K562 (cell line): ENCODE measurements around the gene ELMO1. TPM values are rescaled to one million over a fixed set of nuclear protein-coding genes. Genes with fewer than 3 reads are reported as not detected.

Experiments
- ATAC-seq: fragments of 200-7000 bp; cut with Tn5 transposase; 3 replicates; pipeline ENCODE4 v1.9.1; 2020; ENCODE audit warnings: moderate library complexity
- BruUV-seq: library from RNA; stranded (reverse); fragments of 400-500 nt; replicated peaks from 2 replicates; lab custom pipeline; 2021; lab: Mats Ljungman, UMichigan
- CTCF ChIA-PET: fragments of 300-600 bp; formaldehyde crosslinking; extraction: SDS; loops from one replicate; lab custom pipeline; 2021; ENCODE audit warnings: low intra/inter-chr PET ratio; lab: Yijun Ruan, JAX
- POLR2A ChIA-PET: fragments of 300-600, 350-650 bp; sonication (Branson Sonifier 250); formaldehyde crosslinking; extraction: SDS; loops from one replicate; lab custom pipeline; 2021; ENCODE audit warnings: antibody characterized with exemption, inconsistent platforms; lab: Yijun Ruan, JAX
- DNase-seq, 4 experiments: peaks; one replicate each; pipeline versions ENCODE4 v3.0.0 to v3.0.0-alpha.2; 2011 to 2018; ENCODE audit warnings: low spot score in 3 of 4, mixed read lengths in 3 of 4; ENCODE audit errors: extremely low read depth in 1 of 4
- FAIRE-seq: peaks from 2 replicates; lab custom pipeline; 2011; peaks lifted over from hg19 to GRCh38; lab: Jason Lieb, UNC
- H2AFZ ChIP-seq: 2 replicates; pipeline ENCODE4 v1.6.0; 2011; ENCODE audit warnings: low read depth, low read length, control low read depth, inconsistent platforms
- H3K27ac ChIP-seq: fragments of 200-600 bp; 3 replicates; pipeline ENCODE4 v1.8.0; 2011; ENCODE audit warnings: low read depth, mild to moderate bottlenecking, control low read depth, inconsistent platforms, low read length, moderate library complexity, mixed read lengths; ENCODE audit errors: extremely low read depth
- H3K27me3 ChIP-seq, 2 experiments: fragments of 300-600 bp in 1 of 2; 2 replicates in 1 of 2; 3 replicates in 1 of 2; pipeline versions ENCODE4 v1.6.0 to v1.8.0; 2011; ENCODE audit warnings: inconsistent platforms in 2 of 2, low read length in 2 of 2, mild to moderate bottlenecking in 1 of 2, mixed read lengths in 1 of 2, moderate library complexity in 1 of 2; ENCODE audit not compliant: control insufficient read depth in 2 of 2, insufficient read depth in 2 of 2
- H3K36me3 ChIP-seq: fragments of 300-600 bp; 3 replicates; pipeline ENCODE4 v1.8.0; 2011; ENCODE audit warnings: mild to moderate bottlenecking, low read length, inconsistent platforms; ENCODE audit not compliant: control insufficient read depth, insufficient read depth
- H3K4me1 ChIP-seq, 2 experiments: fragments of 200-600 bp in 1 of 2; replicated peaks in 1 of 2; 2 replicates in 1 of 2; 3 replicates in 1 of 2; pipeline versions ENCODE4 v1.5.1 to v1.8.0; 2011; ENCODE audit warnings: inconsistent platforms in 2 of 2, low read length in 2 of 2, mild to moderate bottlenecking in 1 of 2, mixed read lengths in 1 of 2, moderate library complexity in 1 of 2; ENCODE audit not compliant: control insufficient read depth in 2 of 2, insufficient read depth in 2 of 2
- H3K4me2 ChIP-seq: 2 replicates; pipeline ENCODE4 v1.6.1; 2011; ENCODE audit warnings: low read length, control low read depth, inconsistent platforms, mixed read lengths; ENCODE audit not compliant: insufficient read depth
- H3K4me3 ChIP-seq: fragments of 200-600 bp; sonication (generic), shearing (Covaris generic); 2 replicates; pipeline ENCODE4 v1.5.1; 2016; ENCODE audit warnings: control low read depth, inconsistent platforms
- H3K79me2 ChIP-seq: fragments of 200-600 bp; 3 replicates; pipeline ENCODE4 v1.8.0; 2011; ENCODE audit warnings: low read length, inconsistent platforms; ENCODE audit not compliant: control insufficient read depth, insufficient read depth
- H3K9ac ChIP-seq, 2 experiments: 2 replicates each; pipeline versions ENCODE4 v1.6.0 to v1.6.1; 2011; ENCODE audit warnings: low read depth in 2 of 2, low read length in 2 of 2, control low read depth in 1 of 2, inconsistent platforms in 1 of 2, mild to moderate bottlenecking in 1 of 2, mixed read lengths in 1 of 2; ENCODE audit not compliant: insufficient read depth in 1 of 2
- H3K9me1 ChIP-seq: one replicate; pipeline ENCODE4 v1.6.0; 2011; ENCODE audit warnings: inconsistent platforms, mild to moderate bottlenecking, low read length, moderate library complexity; ENCODE audit not compliant: control insufficient read depth, insufficient read depth
- H3K9me3 ChIP-seq: replicated peaks from 2 replicates; pipeline ENCODE4 v1.5.1; 2011; ENCODE audit warnings: low read depth, low read length, inconsistent platforms; ENCODE audit not compliant: control insufficient read depth, insufficient read depth
- H4K20me1 ChIP-seq: replicated peaks from 2 replicates; pipeline ENCODE4 v1.6.1; 2011; ENCODE audit warnings: low read length, inconsistent platforms, mixed read lengths; ENCODE audit not compliant: control insufficient read depth, insufficient read depth
- HIVEP1 ChIP-seq: fragments of 250-450 bp; sonication (Bioruptor Pico); IDR thresholded peaks from 2 replicates; pipeline ENCODE4 v1.4.0; 2020; ENCODE audit warnings: mild to moderate bottlenecking
- SRF ChIP-seq, 2 experiments: fragments of 250-450, 450-650 bp in 1 of 2; sonication (Bioruptor Pico) in 1 of 2; sonication (generic) in 1 of 2; formaldehyde crosslinking; IDR thresholded peaks; 2 replicates each; pipeline versions ENCODE4 v1.5.0 to v1.5.1; 2020 to 2022; ENCODE audit warnings: mild to moderate bottlenecking in 1 of 2, missing genetic modification reagents in 1 of 2
- WGBS: fragments of 100-300 bp; shearing (Covaris generic); methylation state at CpG from one replicate; pipeline ENCODE4 v1.1.6; 2016; ENCODE audit warnings: low coverage, mixed read lengths; ENCODE audit not compliant: insufficient coverage; ENCODE audit errors: missing lambda C conversion rate; 5-methylcytosine and 5-hydroxymethylcytosine counted together
- in situ Hi-C: fragments of 300-500 bp; cut with MboI; formaldehyde crosslinking; loops from 4 replicates; pipeline ENCODE4 v1.15.0; 2018; ENCODE audit warnings: inconsistent platforms, mixed read lengths
- intact Hi-C: fragments of 100-400 bp; cut with micrococcal nuclease; formaldehyde crosslinking; loops from 2 replicates; pipeline ENCODE4 v1.14.2; 2022
- polyA plus RNA-seq, 8 experiments: library from polyadenylated mRNA; depleted of rRNA in 4 of 8; stranded (reverse) in 5 of 8; unstranded in 3 of 8; fragments of >200 nt; fragmentation: Nextera tagmentation in 2 of 8; fragmentation: Illumina TruSeq in 1 of 8; extraction: Ambion mirVana in 2 of 8; extraction: Trizol in 1 of 8; gene quantifications; 2 replicates each; pipeline versions ENCODE4 v1.2.1 to v1.2.3, GENCODE V29; 2011 to 2014; ENCODE audit warnings: inconsistent platforms in 1 of 8, missing spikeins in 1 of 8
- total RNA-seq, 7 experiments: library from RNA; depleted of rRNA in 6 of 7; stranded (reverse); fragments of >200 nt in 6 of 7; fragmentation: Illumina TruSeq in 2 of 7; extraction: Trizol in 2 of 7; gene quantifications; 2 replicates each; pipeline versions ENCODE4 v1.2.1 to v1.2.3, GENCODE V29; 2011 to 2021; ENCODE audit warnings: low replicate concordance in 1 of 7
- TF ChIP-seq, protein P1 (sequence below): sonication (generic); formaldehyde crosslinking; IDR thresholded peaks from 2 replicates; pipeline ENCODE4 v1.8.0; 2022; ENCODE audit warnings: mild to moderate bottlenecking, missing genetic modification reagents, borderline replicate concordance
- TF ChIP-seq, protein P2 (sequence below): fragments of 450-650 bp; IDR thresholded peaks from 2 replicates; pipeline ENCODE4 v1.6.1; 2016; ENCODE audit warnings: mild to moderate bottlenecking

ELMO1 gene
- total and polyA plus RNA-seq, 9 of the 15 experiments (the other 6 are each of a cell fraction or from before 2014, with no cell fraction given), result 0.36 to 7.2 (median 3.6) TPM

DNA sequence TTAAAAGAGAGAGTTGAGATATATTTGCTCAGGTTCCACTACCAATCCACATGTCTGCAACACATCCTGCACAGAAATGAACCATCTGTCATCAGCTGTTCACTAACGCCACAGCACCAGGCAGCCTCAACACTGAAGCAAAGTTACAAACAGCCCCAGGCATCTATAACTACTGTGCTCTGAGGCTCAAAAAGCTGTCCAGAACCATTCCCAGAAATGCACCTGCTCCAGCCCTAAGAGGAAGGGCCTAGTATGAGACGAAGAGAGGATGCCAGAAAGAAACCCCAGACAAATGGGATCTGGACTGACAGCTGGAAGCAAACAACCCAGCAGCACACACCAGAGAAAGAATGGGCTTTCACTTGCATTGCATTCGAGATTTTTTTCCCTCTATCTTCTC, 159.3 kb downstream of the ELMO1 start:
- in situ Hi-C loops, result no loop called here
- Histone ChIP-seq H3K4me3 (no peak overlapping the region), H3K9ac (no peak overlapping the region), H3K9me3 (no peaks in the 10 kb centered on the region), H3K36me3 (no peaks in the 10 kb centered on the region), H3K4me1 (no peaks in the 10 kb centered on the region), H3K4me2 (no peak overlapping the region), H3K27me3 (no peaks in the 10 kb centered on the region), H4K20me1 (no peaks in the 10 kb centered on the region), H2AFZ (no peak overlapping the region), H3K79me2 (no peaks in the 10 kb centered on the region), H3K27ac (no peak overlapping the region), H3K9me1 (no peaks in the 10 kb centered on the region)
- ChIA-PET POLR2A (no interaction called here), CTCF (no interaction called here)
- DNase-seq (no peak), FAIRE-seq (no peak), ATAC-seq (no peak)
- BruUV-seq, result no TSS peak
- 11% methylated on average over 3 of the region's 3 CpGs for WGBS
- TF ChIP-seq, protein P1, sequence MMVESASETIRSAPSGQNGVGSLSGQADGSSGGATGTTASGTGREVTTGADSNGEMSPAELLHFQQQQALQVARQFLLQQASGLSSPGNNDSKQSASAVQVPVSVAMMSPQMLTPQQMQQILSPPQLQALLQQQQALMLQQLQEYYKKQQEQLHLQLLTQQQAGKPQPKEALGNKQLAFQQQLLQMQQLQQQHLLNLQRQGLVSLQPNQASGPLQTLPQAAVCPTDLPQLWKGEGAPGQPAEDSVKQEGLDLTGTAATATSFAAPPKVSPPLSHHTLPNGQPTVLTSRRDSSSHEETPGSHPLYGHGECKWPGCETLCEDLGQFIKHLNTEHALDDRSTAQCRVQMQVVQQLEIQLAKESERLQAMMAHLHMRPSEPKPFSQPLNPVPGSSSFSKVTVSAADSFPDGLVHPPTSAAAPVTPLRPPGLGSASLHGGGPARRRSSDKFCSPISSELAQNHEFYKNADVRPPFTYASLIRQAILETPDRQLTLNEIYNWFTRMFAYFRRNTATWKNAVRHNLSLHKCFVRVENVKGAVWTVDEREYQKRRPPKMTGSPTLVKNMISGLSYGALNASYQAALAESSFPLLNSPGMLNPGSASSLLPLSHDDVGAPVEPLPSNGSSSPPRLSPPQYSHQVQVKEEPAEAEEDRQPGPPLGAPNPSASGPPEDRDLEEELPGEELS (CRISPR knock-in tag), result no peak
- TF ChIP-seq, protein P2, sequence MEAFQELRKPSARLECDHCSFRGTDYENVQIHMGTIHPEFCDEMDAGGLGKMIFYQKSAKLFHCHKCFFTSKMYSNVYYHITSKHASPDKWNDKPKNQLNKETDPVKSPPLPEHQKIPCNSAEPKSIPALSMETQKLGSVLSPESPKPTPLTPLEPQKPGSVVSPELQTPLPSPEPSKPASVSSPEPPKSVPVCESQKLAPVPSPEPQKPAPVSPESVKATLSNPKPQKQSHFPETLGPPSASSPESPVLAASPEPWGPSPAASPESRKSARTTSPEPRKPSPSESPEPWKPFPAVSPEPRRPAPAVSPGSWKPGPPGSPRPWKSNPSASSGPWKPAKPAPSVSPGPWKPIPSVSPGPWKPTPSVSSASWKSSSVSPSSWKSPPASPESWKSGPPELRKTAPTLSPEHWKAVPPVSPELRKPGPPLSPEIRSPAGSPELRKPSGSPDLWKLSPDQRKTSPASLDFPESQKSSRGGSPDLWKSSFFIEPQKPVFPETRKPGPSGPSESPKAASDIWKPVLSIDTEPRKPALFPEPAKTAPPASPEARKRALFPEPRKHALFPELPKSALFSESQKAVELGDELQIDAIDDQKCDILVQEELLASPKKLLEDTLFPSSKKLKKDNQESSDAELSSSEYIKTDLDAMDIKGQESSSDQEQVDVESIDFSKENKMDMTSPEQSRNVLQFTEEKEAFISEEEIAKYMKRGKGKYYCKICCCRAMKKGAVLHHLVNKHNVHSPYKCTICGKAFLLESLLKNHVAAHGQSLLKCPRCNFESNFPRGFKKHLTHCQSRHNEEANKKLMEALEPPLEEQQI, result no peak
- no peak for TF ChIP-seq HIVEP1 (CRISPR knock-in tag)
- TF ChIP-seq SRF (CRISPR knock-in tag; IDR thresholded peaks at IDR 0.05), result no peak
- intact Hi-C loops, result no loop called here
